Left kidney (tissue), 2 donors: ENCODE results near the gene MAU2. TPM values are rescaled to one million over a fixed set of nuclear protein-coding genes. Genes with fewer than 3 reads are reported as not detected.
"Not testable (repeated sequence)": the region's sequence is repeated elsewhere in the genome, so short reads cannot be mapped to it uniquely, and the experiment has no call there.

Source experiments
- DNase-seq: peaks from one replicate; pipeline ENCODE4 v3.0.0-alpha.2; 2013
- polyA plus RNA-seq: library from polyadenylated mRNA; unstranded; fragments of 120-200 nt; gene quantifications from one replicate; pipeline ENCODE4 v1.2.1, GENCODE V29; 2013; ENCODE audit not compliant: insufficient read length

Gene MAU2
- polyA plus RNA-seq, 1 donor: 70.1 TPM

- DNase-seq: no peak
Measured at GRCh38 chr19:19345232-19345631, 24.6 kb downstream of the MAU2 start.

GRCh38 chr19:19345970-19346369, 25.3 kb downstream of the MAU2 start:
- DNase-seq: no peak

- DNase-seq: no peak
Measured at GRCh38 chr19:19347401-19348110, 26.9 kb downstream of the MAU2 start.

GRCh38 chr19:19348266-19348665, 27.6 kb downstream of the MAU2 start:
- no peak for DNase-seq

GRCh38 chr19:19349365-19349764, 28.7 kb downstream of the MAU2 start:
- no peak for DNase-seq

GRCh38 chr19:19350756-19351155, 30.1 kb downstream of the MAU2 start:
- DNase-seq: not testable (repeated sequence)

- DNase-seq: no peak
Measured at GRCh38 chr19:19352823-19353222, 32.2 kb downstream of the MAU2 start.

GRCh38 chr19:19354007-19354406, 33.4 kb downstream of the MAU2 start:
- DNase-seq: no peak

- DNase-seq: no peak
Measured at GRCh38 chr19:19354932-19355331, 34.3 kb downstream of the MAU2 start.

GRCh38 chr19:19355606-19356139, 35.0 kb downstream of the MAU2 start:
- DNase-seq: no peak

- DNase-seq: no peak
Measured at GRCh38 chr19:19356500-19356899, 35.9 kb downstream of the MAU2 start.

GRCh38 chr19:19356901-19357566, 36.4 kb downstream of the MAU2 start:
- no peak for DNase-seq

GRCh38 chr19:19361075-19361594, 40.5 kb downstream of the MAU2 start:
- DNase-seq: peak; percentile 82

- no peak for DNase-seq
Measured at GRCh38 chr19:19362075-19362474, 41.4 kb downstream of the MAU2 start.

- DNase-seq: peak; percentile 42
Measured at GRCh38 chr19:19366434-19367396, 46.1 kb downstream of the MAU2 start.

- no peak for DNase-seq
Measured at GRCh38 chr19:19368087-19368486, 47.5 kb downstream of the MAU2 start.

GRCh38 chr19:19371059-19371458, 50.4 kb downstream of the MAU2 start:
- no peak for DNase-seq

- no peak for DNase-seq
Measured at GRCh38 chr19:19372656-19373416, 52.2 kb downstream of the MAU2 start.

GRCh38 chr19:19379527-19379926, 58.9 kb downstream of the MAU2 start:
- DNase-seq: no peak

GRCh38 chr19:19380316-19380715, 59.7 kb downstream of the MAU2 start:
- DNase-seq: not testable (repeated sequence)
